ENCODE measurements around the gene PHLDA2. TPM values are rescaled to one million over a fixed set of nuclear protein-coding genes. Genes with fewer than 3 reads are reported as not detected.

PHLDA2 gene
- total and polyA plus RNA-seq, 2 donors (not counting 3 experiments of a cell fraction or from before 2014, with no cell fraction given) = 38.5 to 44.5 TPM

- FAIRE-seq = no peak
- no peaks in the 10 kb centered on the region for H3K27me3 ChIP-seq (ENCODE audit: control insufficient read depth in 2 of 2, insufficient read depth in 2 of 2, low read length in 2 of 2)
- no peak overlapping the region for H3K4me2 ChIP-seq (ENCODE audit: insufficient read depth, low read length)
- intact Hi-C loops (cut with micrococcal nuclease) = no loop called here
- H2AFZ ChIP-seq (ENCODE audit: low read depth, low read length) = no peak overlapping the region
- H3K27ac ChIP-seq (ENCODE audit: insufficient read depth, low read depth, low read length) = no peak overlapping the region
- TF ChIP-seq GATA2 (IDR thresholded peaks at IDR 0.05; ENCODE audit: insufficient read depth, insufficient read length, low read depth, low read length) = no peak
- TF ChIP-seq POLR2A (IDR thresholded peaks at IDR 0.05; ENCODE audit: low read depth, low read length) = no peak
- dilution Hi-C loops (cut with MboI; ENCODE audit: extremely low pct_ligation_motif_present, low sequenced_read_pairs) = no loop called here
- POLR2A ChIA-PET = no interaction called here
- DNase-seq (ENCODE audit: low read depth, low spot score) = no peak
- CTCF ChIA-PET = interaction anchor here (0.6 to 2.2 kb wide), 5 partner anchors 25 to 456 kb away, joined by 3 to 10 read pairs (median 3); no protein-coding TSS in a partner anchor
- no peaks in the 10 kb centered on the region for H3K9me1 ChIP-seq (replicated peaks; ENCODE audit: control insufficient read depth, extremely low read depth, insufficient read depth, low read length)
- no peaks in the 10 kb centered on the region for H3K9me3 ChIP-seq (replicated peaks; ENCODE audit: control insufficient read depth, insufficient read depth, low read length)
- H3K36me3 ChIP-seq (ENCODE audit: control insufficient read depth in 2 of 2, extremely low read depth in 1 of 2, insufficient read depth in 2 of 2, low read length in 2 of 2) = no peaks in the 10 kb centered on the region
- no peak overlapping the region for H3K9ac ChIP-seq (replicated peaks; ENCODE audit: extremely low read depth, insufficient read depth, low read length)
- H3K4me3 ChIP-seq (replicated peaks in 1 of 3; ENCODE audit: insufficient read depth in 1 of 3, low read depth in 1 of 3, low read length in 3 of 3) = no peak overlapping the region
- no peaks in the 10 kb centered on the region for H4K20me1 ChIP-seq (replicated peaks; ENCODE audit: control insufficient read depth, extremely low read depth, insufficient read depth, low read length)
- no peaks in the 10 kb centered on the region for H3K4me1 ChIP-seq (ENCODE audit: control insufficient read depth, extremely low read depth, insufficient read depth, low read length)
- H3K79me2 ChIP-seq (ENCODE audit: control insufficient read depth, insufficient read depth, low read length) = no peaks in the 10 kb centered on the region
- BruUV-seq (replicated peaks) = no TSS peak
Measured at GRCh38 chr11:2919188-2919587, 10.0 kb downstream of the PHLDA2 start.

- Histone ChIP-seq H2AFZ (ENCODE audit: low read depth, low read length) (no peak overlapping the region), H4K20me1 (replicated peaks; ENCODE audit: control insufficient read depth, extremely low read depth, insufficient read depth, low read length) (no peaks in the 10 kb centered on the region), H3K9me1 (replicated peaks; ENCODE audit: control insufficient read depth, extremely low read depth, insufficient read depth, low read length) (no peaks in the 10 kb centered on the region), H3K9me3 (replicated peaks; ENCODE audit: control insufficient read depth, insufficient read depth, low read length) (no peaks in the 10 kb centered on the region), H3K4me2 (ENCODE audit: insufficient read depth, low read length) (no peak overlapping the region), H3K27me3 (ENCODE audit: control insufficient read depth in 2 of 2, insufficient read depth in 2 of 2, low read length in 2 of 2) (no peaks in the 10 kb centered on the region), H3K27ac (ENCODE audit: insufficient read depth, low read depth, low read length) (no peak overlapping the region), H3K4me3 (replicated peaks in 1 of 3; ENCODE audit: insufficient read depth in 1 of 3, low read depth in 1 of 3, low read length in 3 of 3) (no peak overlapping the region), H3K36me3 (ENCODE audit: control insufficient read depth in 2 of 2, extremely low read depth in 1 of 2, insufficient read depth in 2 of 2, low read length in 2 of 2) (no peaks in the 10 kb centered on the region), H3K4me1 (ENCODE audit: control insufficient read depth, extremely low read depth, insufficient read depth, low read length) (no peaks in the 10 kb centered on the region), H3K79me2 (ENCODE audit: control insufficient read depth, insufficient read depth, low read length) (no peaks in the 10 kb centered on the region), H3K9ac (replicated peaks; ENCODE audit: extremely low read depth, insufficient read depth, low read length) (no peak overlapping the region)
- ChIA-PET CTCF (interaction anchor here (0.8 kb wide), 1 partner anchor 30 kb away, joined by 3 read pairs; no protein-coding TSS in a partner anchor), POLR2A (interaction anchor here (1.0 kb wide), 1 partner anchor 12 kb away, joined by 4 read pairs; the partner anchor contains the start of gene PHLDA2)
- FAIRE-seq = no peak
- intact Hi-C loops (cut with micrococcal nuclease) (no loop called here), dilution Hi-C loops (cut with MboI; ENCODE audit: extremely low pct_ligation_motif_present, low sequenced_read_pairs) (no loop called here)
- BruUV-seq (replicated peaks) = no TSS peak
- no peak for DNase-seq (ENCODE audit: low read depth, low spot score)
- no peak for TF ChIP-seq POLR2A (IDR thresholded peaks at IDR 0.05; ENCODE audit: low read depth, low read length)
- TF ChIP-seq MYC (IDR thresholded peaks at IDR 0.05; ENCODE audit: low read depth, low read length) = no peak
- TF ChIP-seq CTCF (IDR thresholded peaks at IDR 0.05; ENCODE audit: extremely low read depth in 1 of 2, insufficient read depth in 1 of 2, low read depth in 1 of 2, low read length in 2 of 2) = no peak
- no peak for TF ChIP-seq EZH2 (IDR thresholded peaks at IDR 0.05; ENCODE audit: borderline replicate concordance, low read depth, low read length, severe bottlenecking)
- TF ChIP-seq POLR2AphosphoS5 (IDR thresholded peaks at IDR 0.05; ENCODE audit: insufficient read depth, low read depth, low read length) = no peak
- TF ChIP-seq JUN (IDR thresholded peaks at IDR 0.05; ENCODE audit: borderline replicate concordance, insufficient read depth, insufficient read length, low read depth) = no peak
- no peak for TF ChIP-seq FOS (IDR thresholded peaks at IDR 0.05; ENCODE audit: borderline replicate concordance, insufficient read depth, low read length)
- no peak for TF ChIP-seq GATA2 (IDR thresholded peaks at IDR 0.05; ENCODE audit: insufficient read depth, insufficient read length, low read depth, low read length)
- TF ChIP-seq MAX (IDR thresholded peaks at IDR 0.05; ENCODE audit: insufficient read depth, insufficient read length) = no peak
Measured at GRCh38 chr11:2917842-2918490, 11.3 kb downstream of the PHLDA2 start.

Measured in endothelial cell of umbilical vein (primary cell).